Kidney (tissue), 14 donors: ENCODE data around the gene PPFIA2. TPM values are rescaled to one million over a fixed set of nuclear protein-coding genes. Genes with fewer than 3 reads are reported as not detected.

Experiments used
- DNase-seq, 5 donors: peaks; one replicate each; pipeline ENCODE4 v3.0.0-alpha.2; 2013 to 2020
- FAIRE-seq: peaks from 2 replicates; lab custom pipeline; 2012; peaks lifted over from hg19 to GRCh38; lab: Jason Lieb, UNC
- H3K27ac ChIP-seq, 2 donors: one replicate each; pipeline ENCODE4 v1.7.0; 2013; ENCODE audit warnings: low read depth in 2 of 2, low read length in 2 of 2, inconsistent platforms in 1 of 2
- H3K27me3 ChIP-seq: one replicate; pipeline ENCODE4 v1.7.1; 2013; ENCODE audit warnings: low read length, inconsistent platforms; ENCODE audit not compliant: control insufficient read depth, insufficient read depth
- H3K36me3 ChIP-seq, 3 donors: one replicate each; pipeline versions ENCODE4 v1.7.0 to v1.7.1; 2013; ENCODE audit warnings: low read length in 3 of 3, control low read depth in 1 of 3, inconsistent platforms in 1 of 3; ENCODE audit not compliant: insufficient read depth in 3 of 3, control insufficient read depth in 2 of 3
- H3K4me1 ChIP-seq, 3 donors: one replicate each; pipeline versions ENCODE4 v1.7.0 to v1.7.1; 2013; ENCODE audit warnings: low read length in 3 of 3, inconsistent platforms in 1 of 3, low read depth in 1 of 3; ENCODE audit not compliant: control insufficient read depth in 2 of 3, insufficient read depth in 2 of 3
- H3K4me3 ChIP-seq, 3 donors: one replicate each; pipeline versions ENCODE4 v1.7.0 to v1.8.1; 2013; ENCODE audit warnings: low read length in 3 of 3, control low read depth in 1 of 3, inconsistent platforms in 1 of 3
- H3K9ac ChIP-seq, 3 donors: one replicate each; pipeline versions ENCODE4 v1.7.0 to v1.7.1; 2013; ENCODE audit warnings: low read length in 3 of 3, control low read depth in 1 of 3, inconsistent platforms in 1 of 3
- H3K9me3 ChIP-seq, 3 donors: one replicate each; pipeline versions ENCODE4 v1.7.0 to v1.7.1; 2013; ENCODE audit warnings: low read length in 3 of 3, control low read depth in 1 of 3, inconsistent platforms in 1 of 3; ENCODE audit not compliant: control insufficient read depth in 2 of 3, insufficient read depth in 1 of 3
- CTCF ChIP-seq: IDR thresholded peaks from 3 replicates; pipeline ENCODE4 v1.5.1; 2012; ENCODE audit warnings: mild to moderate bottlenecking, moderate library complexity, borderline replicate concordance; ENCODE audit not compliant: insufficient read depth; ENCODE audit errors: extremely low read depth
- intact Hi-C: fragments of 100-400 bp; cut with DNase I; formaldehyde crosslinking; loops from one replicate; pipeline ENCODE4 v1.11.1; 2022
- polyA plus RNA-seq: library from polyadenylated mRNA; stranded (reverse); fragments of 350-450 nt; fragmentation: Illumina TruSeq; extraction: RNeasy Lipid Tissue Mini Kit (QIAGEN cat#74804); gene quantifications from one replicate; pipeline ENCODE4 v1.2.3, GENCODE V29; 2014; ENCODE audit warnings: low read depth, low replicate concordance; ENCODE audit not compliant: insufficient read depth
- total RNA-seq: library from RNA; stranded (reverse); fragmentation: NEBNext Ultra II Directional; extraction: Animal tissue kit (Norgen Biotek cat#: 25700); gene quantifications from one replicate; pipeline ENCODE4 v1.2.1, GENCODE V29; 2021
- donor health status: control.
- donor health status: control.
- donor health status: control.
- donor health status: control.
- donor health status: control.
- donor health status: DM: yes; HTN: yes; CAD: no.
- donor health status: Normal renal cell carcinoma (clear cell type).

PPFIA2 gene
- total and polyA plus RNA-seq, 2 donors from 2014 or later, result 2.8 to 9.4 TPM

DNA sequence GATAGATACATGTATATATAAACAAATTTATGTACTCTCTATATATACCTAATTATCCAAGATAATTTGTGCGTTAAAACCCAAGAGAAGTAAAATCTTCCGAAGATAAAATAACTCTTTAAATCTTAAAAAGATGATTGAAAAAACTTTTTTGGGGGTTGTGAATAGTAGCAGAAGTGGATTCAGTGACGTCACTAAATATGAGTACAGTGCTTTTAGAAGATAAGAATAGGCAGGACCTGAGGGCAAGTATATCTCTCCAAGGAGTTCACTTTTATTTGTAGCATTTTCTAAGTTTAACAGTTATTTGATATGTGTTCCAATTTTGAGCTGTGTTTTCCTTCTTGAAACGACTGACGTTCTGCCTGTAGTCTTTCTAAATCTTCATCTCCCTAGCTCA is 319.8 kb downstream of the PPFIA2 start:
- H3K27ac ChIP-seq, result no peak overlapping the region
- no peaks in the 10 kb centered on the region for H3K27me3 ChIP-seq

GRCh38 chr12:81417056-81417455 is 342.1 kb downstream of the PPFIA2 start:
- no peak for FAIRE-seq
- no peaks in the 10 kb centered on the region for H3K36me3 ChIP-seq
- TF ChIP-seq CTCF, result no peak
- H3K4me3 ChIP-seq, result no peak overlapping the region
- H3K9ac ChIP-seq, result no peak overlapping the region
- H3K27me3 ChIP-seq, result no peaks in the 10 kb centered on the region
- no peaks in the 10 kb centered on the region for H3K4me1 ChIP-seq
- H3K27ac ChIP-seq, result no peak overlapping the region
- intact Hi-C loops, result no loop called here
- H3K9me3 ChIP-seq, result peaks cover 0 to 8% (median 0%) of the 10 kb centered on the region in 3 donors
- DNase-seq, result no peak

More for the DNA sequence above, 319.8 kb downstream of the PPFIA2 start:
- no peaks in the 10 kb centered on the region for H3K4me1 ChIP-seq
- no peak for FAIRE-seq
- intact Hi-C loops, result no loop called here
- H3K4me3 ChIP-seq, result no peak overlapping the region
- no peaks in the 10 kb centered on the region for H3K9me3 ChIP-seq
- DNase-seq, result no peak
- no peaks in the 10 kb centered on the region for H3K36me3 ChIP-seq
- no peak for TF ChIP-seq CTCF
- no peak overlapping the region for H3K9ac ChIP-seq

- intact Hi-C loops, result no loop called here
These were observed 342.6 kb downstream of the PPFIA2 start for GRCh38 chr12:81416571-81416970.

More at GRCh38 chr12:81416571-81416970, 342.6 kb downstream of the PPFIA2 start:
- H3K4me1 ChIP-seq, result no peaks in the 10 kb centered on the region
- H3K27me3 ChIP-seq, result no peaks in the 10 kb centered on the region
- DNase-seq (no peak), FAIRE-seq (no peak)
- peaks cover 0 to 8% (median 0%) of the 10 kb centered on the region in 3 donors for H3K9me3 ChIP-seq
- H3K27ac ChIP-seq, result no peak overlapping the region
- no peaks in the 10 kb centered on the region for H3K36me3 ChIP-seq
- no peak overlapping the region for H3K4me3 ChIP-seq
- no peak for TF ChIP-seq CTCF
- no peak overlapping the region for H3K9ac ChIP-seq
